Measurements from ENCODE around the gene DNMBP.

DNA sequence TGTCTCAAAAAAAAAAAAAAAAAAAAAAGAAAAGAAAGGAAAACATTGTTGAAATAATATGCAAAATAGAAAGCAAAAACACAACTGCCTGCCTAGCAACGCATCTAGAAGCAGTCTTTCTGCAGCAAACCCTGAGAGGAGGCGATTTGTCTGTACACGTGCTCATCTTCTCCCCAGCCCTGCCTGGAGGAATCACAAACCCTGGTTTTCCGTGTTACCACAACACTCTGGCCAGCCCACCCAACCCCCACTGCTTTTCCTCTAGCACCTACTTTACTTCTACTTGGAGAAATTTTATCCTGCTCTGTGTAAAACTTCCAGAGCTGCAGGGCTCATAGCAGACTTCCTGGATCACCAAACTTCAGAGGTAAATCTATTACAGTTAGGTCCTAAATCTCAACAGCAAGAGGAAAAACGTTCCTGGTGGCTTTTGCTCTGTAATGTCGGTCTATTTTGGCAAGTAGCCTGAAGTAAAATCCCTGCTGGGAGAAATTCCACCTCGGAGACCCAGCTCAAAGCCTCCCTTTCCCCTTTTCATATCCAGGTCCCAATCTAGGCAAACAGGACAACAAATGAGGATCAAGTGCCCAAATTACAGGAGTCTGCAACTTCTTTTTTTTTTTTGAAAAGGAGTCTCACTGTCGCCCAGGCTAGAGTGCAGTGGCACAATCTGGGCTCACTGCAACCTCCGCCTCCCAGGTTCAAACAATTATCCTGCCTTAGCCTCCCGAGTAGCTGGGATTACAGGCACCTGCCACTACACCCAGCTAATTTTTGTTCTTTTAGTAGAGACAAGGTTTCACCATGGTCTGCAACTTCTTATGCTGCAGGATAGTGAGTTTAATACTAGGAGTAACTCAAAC, 91.6 kb downstream of the DNMBP start:
- TF ChIP-seq, protein P1, sequence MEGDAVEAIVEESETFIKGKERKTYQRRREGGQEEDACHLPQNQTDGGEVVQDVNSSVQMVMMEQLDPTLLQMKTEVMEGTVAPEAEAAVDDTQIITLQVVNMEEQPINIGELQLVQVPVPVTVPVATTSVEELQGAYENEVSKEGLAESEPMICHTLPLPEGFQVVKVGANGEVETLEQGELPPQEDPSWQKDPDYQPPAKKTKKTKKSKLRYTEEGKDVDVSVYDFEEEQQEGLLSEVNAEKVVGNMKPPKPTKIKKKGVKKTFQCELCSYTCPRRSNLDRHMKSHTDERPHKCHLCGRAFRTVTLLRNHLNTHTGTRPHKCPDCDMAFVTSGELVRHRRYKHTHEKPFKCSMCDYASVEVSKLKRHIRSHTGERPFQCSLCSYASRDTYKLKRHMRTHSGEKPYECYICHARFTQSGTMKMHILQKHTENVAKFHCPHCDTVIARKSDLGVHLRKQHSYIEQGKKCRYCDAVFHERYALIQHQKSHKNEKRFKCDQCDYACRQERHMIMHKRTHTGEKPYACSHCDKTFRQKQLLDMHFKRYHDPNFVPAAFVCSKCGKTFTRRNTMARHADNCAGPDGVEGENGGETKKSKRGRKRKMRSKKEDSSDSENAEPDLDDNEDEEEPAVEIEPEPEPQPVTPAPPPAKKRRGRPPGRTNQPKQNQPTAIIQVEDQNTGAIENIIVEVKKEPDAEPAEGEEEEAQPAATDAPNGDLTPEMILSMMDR (IDR thresholded peaks at IDR 0.05), result no peak
- TF ChIP-seq POLR2A (IDR thresholded peaks at IDR 0.05) (no peak), EP300 (IDR thresholded peaks at IDR 0.05) (no peak)

Data from tibial nerve (tissue), 4 donors.